MCF 10A (cell line): Measurements from ENCODE around the gene CCDC50. TPM values are rescaled to one million over a fixed set of nuclear protein-coding genes. Genes with fewer than 3 reads are reported as not detected.

ENCODE experiments used
- BruUV-seq: library from RNA; stranded (reverse); fragments of 400-500 nt; replicated peaks from 2 replicates; lab custom pipeline; 2021; lab: Mats Ljungman, UMichigan
- CTCF ChIA-PET: fragments of 300-600 bp; sonication (Branson Sonifier 250); formaldehyde crosslinking; extraction: SDS; loops from one replicate; lab custom pipeline; 2021; ENCODE audit warnings: antibody characterized with exemption, inconsistent platforms; lab: Yijun Ruan, JAX
- POLR2A ChIA-PET: fragments of 300-600, 350-650 bp; sonication (Branson Sonifier 250); formaldehyde crosslinking; extraction: SDS; loops from one replicate; lab custom pipeline; 2020; ENCODE audit warnings: antibody characterized with exemption, inconsistent platforms; lab: Yijun Ruan, JAX
- DNase-seq: peaks from one replicate; pipeline ENCODE4 v3.0.0-alpha.2; 2018; ENCODE audit not compliant: unreplicated experiment
- H3K27ac Mint-ChIP-seq: one replicate; pipeline ENCODE4 v1.8.0; 2022; ENCODE audit warnings: mild to moderate bottlenecking, low read depth, mixed read lengths; ENCODE audit not compliant: unreplicated experiment
- H3K27me3 Mint-ChIP-seq: one replicate; pipeline ENCODE4 v1.8.0; 2022; ENCODE audit warnings: mixed read lengths; ENCODE audit not compliant: insufficient read depth, unreplicated experiment
- H3K36me3 Mint-ChIP-seq: one replicate; pipeline ENCODE4 v1.8.0; 2022; ENCODE audit warnings: mild to moderate bottlenecking, moderate library complexity, mixed read lengths; ENCODE audit not compliant: insufficient read depth, unreplicated experiment
- H3K4me1 Mint-ChIP-seq: one replicate; pipeline ENCODE4 v1.8.0; 2022; ENCODE audit warnings: mixed read lengths; ENCODE audit not compliant: insufficient read depth, unreplicated experiment
- H3K4me3 Mint-ChIP-seq: one replicate; pipeline ENCODE4 v1.8.0; 2022; ENCODE audit warnings: mild to moderate bottlenecking, moderate library complexity, mixed read lengths; ENCODE audit not compliant: unreplicated experiment
- H3K9me3 Mint-ChIP-seq: one replicate; pipeline ENCODE4 v1.8.0; 2022; ENCODE audit warnings: mixed read lengths; ENCODE audit not compliant: unreplicated experiment
- intact Hi-C: fragments of 100-400 bp; cut with micrococcal nuclease; formaldehyde crosslinking; loops from 2 replicates; pipeline ENCODE4 v1.14.1; 2022
- total RNA-seq: library from RNA; stranded (reverse); gene quantifications from 2 replicates; pipeline ENCODE4 v1.2.3, GENCODE V29; 2022
- TF ChIP-seq, protein P1 (sequence below): fragments of 200-600 bp; IDR thresholded peaks from one replicate; pipeline ENCODE4 v1.8.0; 2022; ENCODE audit warnings: antibody characterized with exemption, mild to moderate bottlenecking; ENCODE audit not compliant: unreplicated experiment

Gene CCDC50
- total RNA-seq, 1 experiment from 2014 or later: 115 TPM

DNA sequence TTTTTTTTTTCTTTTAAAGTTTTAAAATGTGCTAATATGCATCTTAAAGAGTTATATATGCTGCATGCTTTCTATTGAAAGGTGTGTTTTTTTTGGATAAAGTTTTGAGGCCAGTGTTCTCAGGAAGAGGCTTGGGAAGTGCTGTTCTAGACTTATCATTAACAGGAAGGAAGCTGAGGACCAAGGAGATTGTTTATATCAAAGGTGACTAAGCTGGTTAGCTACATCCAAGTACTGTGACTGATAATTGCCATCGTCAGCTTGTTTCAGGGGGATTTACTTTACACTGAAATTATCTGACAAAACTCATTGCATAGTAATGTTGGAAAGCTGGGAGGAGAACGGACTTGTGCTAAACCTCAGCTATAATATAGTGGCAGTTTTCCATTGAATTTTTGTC lies 37.5 kb downstream of the CCDC50 start:
- no peaks in the 10 kb centered on the region for H3K4me1 Mint-ChIP-seq
- ChIA-PET CTCF (interaction anchor here (0.7 to 1.2 kb wide), 3 partner anchors 9 to 1077 kb away, joined by 3 to 6 read pairs (median 4); no protein-coding TSS in a partner anchor), POLR2A (interaction anchor here (1.1 to 1.4 kb wide), 3 partner anchors 9 to 11 kb away, joined by 3 to 4 read pairs (median 4); no protein-coding TSS in a partner anchor)
- TF ChIP-seq, protein P1, sequence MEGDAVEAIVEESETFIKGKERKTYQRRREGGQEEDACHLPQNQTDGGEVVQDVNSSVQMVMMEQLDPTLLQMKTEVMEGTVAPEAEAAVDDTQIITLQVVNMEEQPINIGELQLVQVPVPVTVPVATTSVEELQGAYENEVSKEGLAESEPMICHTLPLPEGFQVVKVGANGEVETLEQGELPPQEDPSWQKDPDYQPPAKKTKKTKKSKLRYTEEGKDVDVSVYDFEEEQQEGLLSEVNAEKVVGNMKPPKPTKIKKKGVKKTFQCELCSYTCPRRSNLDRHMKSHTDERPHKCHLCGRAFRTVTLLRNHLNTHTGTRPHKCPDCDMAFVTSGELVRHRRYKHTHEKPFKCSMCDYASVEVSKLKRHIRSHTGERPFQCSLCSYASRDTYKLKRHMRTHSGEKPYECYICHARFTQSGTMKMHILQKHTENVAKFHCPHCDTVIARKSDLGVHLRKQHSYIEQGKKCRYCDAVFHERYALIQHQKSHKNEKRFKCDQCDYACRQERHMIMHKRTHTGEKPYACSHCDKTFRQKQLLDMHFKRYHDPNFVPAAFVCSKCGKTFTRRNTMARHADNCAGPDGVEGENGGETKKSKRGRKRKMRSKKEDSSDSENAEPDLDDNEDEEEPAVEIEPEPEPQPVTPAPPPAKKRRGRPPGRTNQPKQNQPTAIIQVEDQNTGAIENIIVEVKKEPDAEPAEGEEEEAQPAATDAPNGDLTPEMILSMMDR: no peak
- no peak overlapping the region for H3K4me3 Mint-ChIP-seq
- H3K36me3 Mint-ChIP-seq: peaks cover 66% of the 10 kb centered on the region
- H3K27me3 Mint-ChIP-seq: no peaks in the 10 kb centered on the region
- DNase-seq: no peak
- intact Hi-C loops: no loop called here
- no peak overlapping the region for H3K27ac Mint-ChIP-seq
- H3K9me3 Mint-ChIP-seq: no peaks in the 10 kb centered on the region
- BruUV-seq: no TSS peak

- CTCF ChIA-PET: interaction anchor here (0.7 kb wide), 1 partner anchor 1643 kb away, joined by 3 read pairs; no protein-coding TSS in a partner anchor
- TF ChIP-seq, protein P1: no peak
- intact Hi-C loops: no loop called here
- Mint-ChIP-seq H3K27me3 (no peaks in the 10 kb centered on the region), H3K4me3 (no peak overlapping the region), H3K36me3 (peaks cover 56% of the 10 kb centered on the region), H3K27ac (no peak overlapping the region), H3K4me1 (no peaks in the 10 kb centered on the region), H3K9me3 (no peaks in the 10 kb centered on the region)
- POLR2A ChIA-PET: interaction anchor here (0.6 to 1.7 kb wide), 3 partner anchors 8 to 235 kb away, joined by 3 to 4 read pairs (median 3); no protein-coding TSS in a partner anchor
- DNase-seq: no peak
- no TSS peak for BruUV-seq
Observed at GRCh38 chr3:191368755-191369615, 39.8 kb downstream of the CCDC50 start.

DNA sequence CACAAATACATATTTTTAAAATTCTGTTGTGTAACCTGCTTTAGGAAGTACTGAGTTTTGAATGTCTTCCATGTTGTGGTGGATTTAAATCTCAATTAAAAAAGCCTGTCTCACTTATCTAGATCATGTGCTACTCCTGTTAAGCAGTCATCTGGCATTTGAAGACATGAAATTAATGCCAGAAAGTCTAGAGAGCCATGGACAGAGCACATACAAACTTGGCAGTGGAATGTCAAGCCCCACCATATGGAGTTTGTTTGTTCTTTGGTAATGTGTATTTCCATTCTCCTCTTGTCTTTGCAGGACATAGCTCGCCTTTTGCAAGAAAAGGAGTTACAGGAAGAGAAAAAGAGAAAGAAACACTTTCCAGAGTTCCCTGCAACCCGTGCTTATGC lies 40.4 kb downstream of the CCDC50 start:
- CTCF ChIA-PET: no interaction called here
- TF ChIP-seq, protein P1: no peak
- H3K9me3 Mint-ChIP-seq: no peaks in the 10 kb centered on the region
- no peaks in the 10 kb centered on the region for H3K27me3 Mint-ChIP-seq
- no peak overlapping the region for H3K27ac Mint-ChIP-seq
- peaks cover 50% of the 10 kb centered on the region for H3K36me3 Mint-ChIP-seq
- intact Hi-C loops: no loop called here
- H3K4me1 Mint-ChIP-seq: no peaks in the 10 kb centered on the region
- BruUV-seq: no TSS peak
- POLR2A ChIA-PET: no interaction called here
- no peak overlapping the region for H3K4me3 Mint-ChIP-seq
- no peak for DNase-seq

- no peaks in the 10 kb centered on the region for H3K9me3 Mint-ChIP-seq
- no peak for DNase-seq
- peaks cover 7% of the 10 kb centered on the region for H3K4me1 Mint-ChIP-seq
- no peak overlapping the region for H3K4me3 Mint-ChIP-seq
- POLR2A ChIA-PET: interaction anchor here (0.7 to 1.2 kb wide), 2 partner anchors 15 to 32 kb away, joined by 3 to 4 read pairs; no protein-coding TSS in a partner anchor
- H3K27ac Mint-ChIP-seq: no peak overlapping the region
- intact Hi-C loops: no loop called here
- BruUV-seq: TSS peak; percentile 5
- CTCF ChIA-PET: interaction anchor here (1.0 to 1.1 kb wide), 2 partner anchors 11 to 13 kb away, joined by 4 to 5 read pairs; no protein-coding TSS in a partner anchor
- peaks cover 49% of the 10 kb centered on the region for H3K36me3 Mint-ChIP-seq
- H3K27me3 Mint-ChIP-seq: no peaks in the 10 kb centered on the region
- TF ChIP-seq, protein P1: no peak
Observed at GRCh38 chr3:191372122-191372521, 42.9 kb downstream of the CCDC50 start.
